GM19099 (cell line): ENCODE results near the gene ZNF280D.

ENCODE experiments used
- POLR2A ChIP-seq: IDR thresholded peaks from 3 replicates; pipeline ENCODE4 v1.6.1; 2011; ENCODE audit warnings: low read depth; ENCODE audit not compliant: insufficient read length; ENCODE audit errors: extremely low read depth

The ZNF280D gene

DNA sequence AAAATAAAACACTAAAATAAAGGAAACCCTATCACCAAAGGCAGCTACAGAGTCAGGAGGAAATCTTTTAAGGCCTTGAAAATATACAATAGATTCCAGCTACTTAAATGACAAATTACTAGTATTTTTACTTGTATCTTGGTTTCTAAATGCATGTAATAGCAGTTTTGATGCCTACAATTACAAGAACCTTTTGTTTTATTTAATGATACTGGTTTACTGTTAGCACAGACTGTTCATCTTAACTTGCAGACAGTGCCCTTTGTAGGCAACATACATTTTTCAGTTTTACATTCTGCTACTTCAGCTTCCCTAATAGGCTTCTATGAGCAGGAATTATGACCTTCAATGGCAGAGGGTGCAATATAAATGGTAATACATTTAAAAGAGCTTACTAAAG is 54.1 kb downstream of the ZNF280D start:
- TF ChIP-seq POLR2A = no peak

GRCh38 chr15:56678571-56678970 is 54.7 kb downstream of the ZNF280D start:
- TF ChIP-seq POLR2A = no peak

DNA sequence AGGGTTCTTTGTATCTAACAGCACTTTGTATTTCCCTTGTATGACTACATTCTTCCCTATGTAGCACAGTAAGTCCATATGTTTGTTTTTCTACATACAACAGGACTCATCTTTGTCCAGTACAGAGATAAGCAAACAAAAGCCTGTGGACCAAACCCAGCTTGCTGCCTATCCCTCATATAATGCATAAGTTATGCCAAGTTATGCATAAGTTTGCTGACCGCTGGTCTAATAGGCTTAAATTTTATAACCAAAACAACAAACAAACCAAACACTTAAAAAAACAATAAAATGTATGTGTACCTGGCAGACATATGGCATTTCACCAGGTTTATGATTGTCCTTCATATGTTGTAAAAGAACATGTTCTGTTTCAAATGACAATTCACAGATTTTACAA is 56.0 kb downstream of the ZNF280D start:
- no peak for TF ChIP-seq POLR2A

DNA sequence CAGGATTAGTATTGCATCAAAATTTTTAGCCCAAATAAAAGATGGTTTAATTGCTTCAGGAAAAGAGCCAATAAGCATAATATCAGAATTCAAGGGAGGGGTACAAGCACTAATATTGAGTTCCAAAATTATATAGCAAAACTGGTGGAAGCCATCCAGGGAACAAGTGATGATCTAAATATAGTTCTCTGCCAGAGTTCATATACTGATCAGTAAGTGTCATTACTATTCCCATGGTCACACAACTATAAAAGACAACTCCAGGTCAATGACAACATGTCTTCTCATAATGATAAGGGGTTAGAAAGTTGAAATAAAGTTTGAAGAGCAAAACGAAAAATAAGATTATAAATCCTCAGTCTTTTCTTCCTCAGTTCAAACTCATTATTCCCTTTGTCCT is 57.4 kb downstream of the ZNF280D start:
- no peak for TF ChIP-seq POLR2A

GRCh38 chr15:56674857-56675256 is 58.5 kb downstream of the ZNF280D start:
- no peak for TF ChIP-seq POLR2A

DNA sequence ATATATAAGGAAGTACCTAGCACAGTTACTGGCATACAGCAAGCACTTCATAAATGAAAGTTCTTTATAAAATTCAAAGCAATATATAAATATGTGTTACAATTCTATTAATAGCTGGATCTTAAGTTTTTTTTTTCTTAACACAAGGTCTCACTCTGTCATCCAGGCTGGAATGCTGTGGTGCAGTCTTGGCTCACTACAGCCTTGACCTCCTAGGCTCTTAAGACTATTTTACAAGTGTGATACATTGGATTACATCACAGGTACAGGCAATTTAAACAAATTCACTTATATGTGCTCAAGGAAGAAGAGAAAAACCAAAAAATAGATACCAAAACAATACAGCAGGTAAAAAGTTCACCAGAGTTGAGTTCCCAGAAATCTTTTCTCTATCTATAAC is 60.6 kb downstream of the ZNF280D start:
- no peak for TF ChIP-seq POLR2A

- no peak for TF ChIP-seq POLR2A
Measured at GRCh38 chr15:56667517-56667916, 65.8 kb downstream of the ZNF280D start.

DNA sequence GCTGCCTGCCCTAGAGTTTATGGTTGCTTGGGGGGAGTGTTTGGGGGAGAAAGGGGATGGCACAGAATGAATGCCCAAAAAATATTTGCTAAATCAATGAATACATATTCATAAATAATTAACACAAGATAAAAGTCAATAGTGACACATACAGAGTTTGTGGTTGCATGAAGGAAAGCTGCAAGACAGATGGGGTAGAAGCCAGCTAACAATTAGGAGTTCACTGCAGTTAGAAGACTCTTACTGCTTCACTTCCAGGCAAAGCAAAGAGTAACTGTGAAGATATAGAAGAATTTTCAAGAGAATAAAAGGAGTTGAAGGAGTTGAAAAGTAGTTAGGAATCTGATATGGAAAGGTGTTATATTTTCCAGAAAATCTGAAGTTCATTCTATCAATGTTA is 72.4 kb downstream of the ZNF280D start:
- no peak for TF ChIP-seq POLR2A

GRCh38 chr15:56659197-56659596 is 74.1 kb downstream of the ZNF280D start:
- no peak for TF ChIP-seq POLR2A

DNA sequence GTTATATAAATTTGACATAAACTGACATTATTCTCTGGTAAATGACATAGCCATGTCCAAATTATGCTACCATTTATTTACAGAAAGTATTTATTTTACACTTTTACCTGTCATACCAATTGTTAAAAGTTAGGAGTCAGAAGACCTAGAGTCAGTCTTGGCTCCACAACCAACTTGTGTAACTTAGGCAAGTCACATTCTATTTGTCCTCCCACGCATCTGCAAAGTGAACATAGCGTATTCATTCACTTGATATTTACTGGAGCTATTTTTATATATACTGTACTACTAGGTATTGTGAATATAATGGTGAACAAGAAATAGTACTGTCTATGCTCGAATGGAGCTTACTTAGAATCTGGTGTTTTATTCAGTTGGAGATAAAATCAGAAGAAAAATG is 78.7 kb downstream of the ZNF280D start:
- TF ChIP-seq POLR2A = no peak

DNA sequence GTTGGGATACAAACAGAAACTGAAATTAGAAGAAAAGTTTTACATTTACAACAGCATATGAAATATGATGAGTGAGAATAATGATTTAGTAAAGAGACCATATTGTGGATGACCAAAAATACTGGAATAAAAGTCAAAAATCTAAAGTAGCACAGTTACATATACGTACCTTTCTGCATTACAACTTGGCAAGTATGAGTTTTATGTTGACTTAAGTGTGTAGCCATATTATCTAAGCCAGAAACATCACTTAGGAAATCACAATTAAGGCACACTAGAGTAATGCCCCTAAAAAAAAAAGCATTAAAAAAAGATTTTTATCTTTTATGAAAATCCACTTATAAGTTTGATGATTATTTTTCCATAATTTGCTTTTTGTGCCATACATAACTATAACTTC is 79.1 kb downstream of the ZNF280D start:
- no peak for TF ChIP-seq POLR2A

DNA sequence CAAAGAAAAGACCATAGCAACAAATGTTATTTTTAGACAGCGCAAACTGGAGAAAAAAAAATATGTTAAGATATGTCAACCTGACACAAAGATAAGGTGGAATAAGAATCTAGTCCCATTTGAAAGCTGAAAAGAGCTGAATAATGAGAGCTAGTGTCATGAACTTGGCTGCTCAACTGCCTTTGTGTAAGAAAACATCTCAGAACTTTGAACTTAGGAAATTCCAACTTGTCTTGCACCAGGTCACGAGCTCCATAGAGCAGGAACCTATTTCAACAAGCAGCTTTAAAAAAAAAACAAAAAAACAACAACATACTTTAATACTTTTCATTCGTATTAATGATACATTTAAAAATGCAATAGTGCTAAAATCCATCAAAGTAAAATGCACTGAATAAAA is 79.5 kb downstream of the ZNF280D start:
- TF ChIP-seq POLR2A = no peak

- TF ChIP-seq POLR2A = no peak
Measured at GRCh38 chr15:56653107-56653506, 80.2 kb downstream of the ZNF280D start.

DNA sequence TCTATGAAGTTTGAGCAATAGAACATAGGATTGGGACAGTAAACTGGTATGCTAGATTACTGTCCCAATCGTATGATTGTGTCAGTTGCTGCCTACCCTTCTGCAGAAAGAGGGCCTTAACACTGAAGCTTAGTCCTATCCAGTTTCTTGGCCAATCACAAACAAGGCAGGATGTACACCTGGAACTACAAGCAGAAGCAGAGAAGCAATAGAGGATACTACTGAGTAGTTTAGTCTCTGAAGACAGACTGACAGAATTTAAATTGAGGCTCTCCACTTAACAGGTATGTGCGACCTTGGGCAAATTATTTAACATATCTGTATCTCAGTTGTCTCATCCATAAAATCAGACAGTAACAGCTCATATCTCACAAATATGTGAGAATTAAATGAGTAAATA is 85.0 kb downstream of the ZNF280D start:
- TF ChIP-seq POLR2A = no peak

DNA sequence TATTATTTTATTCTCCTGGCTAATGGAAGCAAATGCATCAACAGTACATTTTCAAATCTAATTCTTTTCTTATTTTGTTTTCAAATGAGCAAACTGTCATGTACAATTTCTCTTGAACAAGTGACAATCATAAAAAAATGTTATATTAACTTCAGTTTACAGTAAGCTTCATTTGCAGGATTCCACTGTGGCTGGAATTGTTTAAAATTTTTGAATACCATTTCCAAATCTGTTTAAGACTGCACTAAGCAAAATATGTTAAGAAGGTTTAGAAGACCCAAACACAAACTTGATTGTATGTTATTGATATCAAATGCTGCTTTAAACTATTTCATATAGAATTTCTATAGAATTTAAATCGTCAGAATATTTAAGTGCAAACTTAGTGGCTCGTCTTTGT is 92.8 kb downstream of the ZNF280D start:
- no peak for TF ChIP-seq POLR2A

DNA sequence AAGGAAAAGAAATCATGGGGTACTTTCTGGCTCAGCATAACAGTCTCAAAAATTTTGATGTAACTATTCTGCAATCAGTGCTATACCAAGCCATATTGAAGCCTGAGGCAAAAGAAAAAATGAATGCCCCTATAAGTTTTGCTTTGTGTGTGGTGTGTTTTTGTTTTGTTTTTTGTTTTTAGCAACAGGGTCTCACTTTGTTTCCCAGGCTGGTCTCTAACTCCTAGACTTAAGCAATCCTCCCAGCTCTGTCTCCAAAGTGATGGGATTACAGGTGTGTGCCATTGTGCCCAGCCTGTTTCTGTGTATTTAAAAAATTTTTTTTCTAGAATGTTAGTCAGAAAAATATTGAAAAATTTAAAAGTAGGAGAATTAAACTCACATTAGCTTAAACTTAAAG is 93.2 kb downstream of the ZNF280D start:
- no peak for TF ChIP-seq POLR2A

DNA sequence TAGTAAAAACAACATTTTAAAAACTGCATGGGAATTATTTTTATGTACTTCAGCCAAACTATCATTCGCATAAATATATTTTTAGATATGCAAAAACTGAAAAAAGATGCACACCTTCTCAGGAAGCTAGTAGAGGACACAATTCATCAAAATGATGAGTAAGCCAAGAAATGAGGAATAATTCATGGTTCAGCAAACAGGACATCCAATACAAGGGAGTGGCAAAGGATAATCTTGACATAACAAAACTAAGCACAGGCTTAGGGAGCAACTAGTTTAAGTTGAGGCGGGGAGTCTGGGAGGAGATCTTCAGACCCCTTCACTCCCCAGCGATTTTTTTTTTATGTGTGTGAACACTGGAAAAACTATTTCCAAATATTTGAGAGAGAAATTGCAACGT is 93.7 kb downstream of the ZNF280D start:
- no peak for TF ChIP-seq POLR2A

- no peak for TF ChIP-seq POLR2A
Measured at GRCh38 chr15:56631765-56632164, 101.5 kb downstream of the ZNF280D start.
